ENCODE measurements around the gene LOXHD1.

The LOXHD1 gene

DNA sequence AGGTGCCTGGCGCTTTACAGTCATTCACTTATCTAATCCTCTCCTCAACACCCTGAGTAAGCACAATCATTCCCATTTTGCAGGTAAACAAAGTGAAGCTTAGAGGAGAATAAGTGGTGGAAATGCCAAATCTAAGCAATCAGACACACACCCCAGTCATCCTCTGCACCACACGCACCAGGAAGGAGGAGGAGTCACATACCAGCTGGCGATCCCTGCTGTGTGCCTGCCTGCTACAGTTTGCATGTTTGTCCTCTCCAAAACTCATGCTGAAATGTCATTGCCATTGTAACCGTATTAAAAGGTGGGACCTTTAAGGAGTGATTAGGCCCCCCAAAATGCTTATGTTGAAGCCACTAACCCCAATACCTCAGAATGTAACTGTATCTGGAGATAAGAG is 93.7 kb downstream of the LOXHD1 start:
- Mint-ChIP-seq H3K9me3 (no peaks in the 10 kb centered on the region), H3K27ac (no peak overlapping the region), H3K36me3 (ENCODE audit: low read depth) (no peaks in the 10 kb centered on the region), H3K4me1 (no peaks in the 10 kb centered on the region), H3K4me3 (no peak overlapping the region), H3K27me3 (peaks cover 3% of the 10 kb centered on the region)
- ATAC-seq (no peak), DNase-seq (no peak)

DNA sequence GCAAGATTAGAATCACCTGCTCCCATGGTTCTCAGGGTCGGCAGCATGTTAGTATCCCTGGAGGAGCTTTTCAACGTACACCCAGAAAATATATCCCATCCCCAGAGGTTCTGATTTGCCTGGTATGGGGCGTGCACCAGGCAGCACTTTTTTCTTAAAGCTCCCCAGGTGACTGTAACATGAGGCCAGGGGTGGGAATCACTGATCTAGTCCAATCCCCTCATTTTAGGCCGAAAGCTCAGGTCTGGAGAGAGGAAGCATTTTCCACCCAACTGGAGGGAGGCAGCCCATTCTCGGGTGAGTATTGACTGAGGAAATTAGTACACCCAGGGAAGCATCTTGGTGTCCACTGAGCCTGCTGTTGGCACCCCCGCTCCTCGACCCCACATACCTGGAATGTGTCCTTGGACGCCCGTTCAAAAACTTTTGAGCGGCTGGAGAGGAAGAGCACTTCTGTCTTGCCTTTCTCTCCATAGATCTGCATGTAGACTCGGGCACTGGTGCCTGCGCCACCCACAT is 94.3 kb downstream of the LOXHD1 start:
- Mint-ChIP-seq H3K27me3 (no peaks in the 10 kb centered on the region), H3K4me1 (no peaks in the 10 kb centered on the region), H3K36me3 (ENCODE audit: low read depth) (no peaks in the 10 kb centered on the region), H3K27ac (no peak overlapping the region), H3K4me3 (no peak overlapping the region), H3K9me3 (no peaks in the 10 kb centered on the region)
- no peak for DNase-seq
- no peak for ATAC-seq

DNA sequence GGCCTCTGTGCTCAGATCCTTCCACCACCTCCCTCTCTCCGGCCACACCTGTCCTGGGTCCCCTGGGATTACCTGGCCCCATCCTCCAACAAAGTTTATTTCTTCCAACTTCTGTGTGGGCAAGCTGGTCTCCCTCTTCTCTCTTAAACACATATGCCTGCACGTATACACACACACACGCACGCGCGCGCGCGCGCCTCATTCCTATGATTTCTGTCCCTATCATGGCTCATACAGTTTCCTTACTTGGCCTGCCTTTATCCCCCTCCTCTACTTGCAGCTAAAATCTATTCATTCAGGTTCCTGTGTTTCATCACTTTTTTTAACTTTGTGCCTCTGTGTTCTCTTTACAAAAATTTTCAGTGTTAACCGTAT is 96.4 kb downstream of the LOXHD1 start:
- no peak overlapping the region for H3K4me3 Mint-ChIP-seq
- H3K9me3 Mint-ChIP-seq = no peaks in the 10 kb centered on the region
- no peaks in the 10 kb centered on the region for H3K36me3 Mint-ChIP-seq (ENCODE audit: low read depth)
- H3K27ac Mint-ChIP-seq = no peak overlapping the region
- DNase-seq (no peak), ATAC-seq (no peak)
- H3K27me3 Mint-ChIP-seq = no peaks in the 10 kb centered on the region
- H3K4me1 Mint-ChIP-seq = no peaks in the 10 kb centered on the region

DNA sequence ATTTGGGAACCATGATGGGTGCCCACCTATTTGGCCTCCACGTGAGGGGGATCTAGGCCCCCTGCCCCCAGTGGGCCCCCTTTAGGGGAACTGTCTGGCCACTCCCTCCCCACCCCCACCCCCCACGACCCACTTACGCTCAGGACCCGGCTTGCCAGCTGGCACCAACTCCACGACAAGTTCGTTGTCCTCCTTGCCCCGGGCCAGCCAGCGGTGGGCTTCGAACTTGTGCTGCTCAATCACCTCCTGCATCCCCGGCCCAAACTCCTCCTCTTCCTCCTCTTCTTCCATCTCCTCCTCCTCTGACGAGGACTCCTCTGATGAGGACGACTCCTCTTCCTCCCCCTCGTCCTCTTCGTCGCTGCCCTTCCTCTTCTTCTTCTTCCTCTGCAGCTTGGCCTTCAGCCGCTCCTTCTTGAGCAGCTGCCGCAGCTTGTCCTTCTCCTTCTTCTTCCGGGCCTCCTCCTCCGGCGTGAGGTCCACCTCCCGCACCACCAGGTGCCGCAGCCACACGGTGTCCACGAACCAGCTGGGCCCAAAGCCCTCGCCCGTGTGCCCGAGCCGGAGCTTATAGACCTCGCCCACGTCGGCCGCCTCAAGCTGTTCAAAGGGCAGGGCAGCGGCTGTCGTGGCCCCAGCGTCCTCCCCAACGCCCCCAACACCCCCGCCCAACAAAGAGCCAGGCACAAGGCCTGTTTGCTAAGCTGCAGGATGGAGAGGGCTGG is 96.9 kb downstream of the LOXHD1 start:
- Mint-ChIP-seq H3K36me3 (ENCODE audit: low read depth) (no peaks in the 10 kb centered on the region), H3K9me3 (no peaks in the 10 kb centered on the region), H3K27ac (no peak overlapping the region), H3K4me3 (no peak overlapping the region), H3K4me1 (no peaks in the 10 kb centered on the region), H3K27me3 (no peaks in the 10 kb centered on the region)
- no peak for ATAC-seq
- no peak for DNase-seq

DNA sequence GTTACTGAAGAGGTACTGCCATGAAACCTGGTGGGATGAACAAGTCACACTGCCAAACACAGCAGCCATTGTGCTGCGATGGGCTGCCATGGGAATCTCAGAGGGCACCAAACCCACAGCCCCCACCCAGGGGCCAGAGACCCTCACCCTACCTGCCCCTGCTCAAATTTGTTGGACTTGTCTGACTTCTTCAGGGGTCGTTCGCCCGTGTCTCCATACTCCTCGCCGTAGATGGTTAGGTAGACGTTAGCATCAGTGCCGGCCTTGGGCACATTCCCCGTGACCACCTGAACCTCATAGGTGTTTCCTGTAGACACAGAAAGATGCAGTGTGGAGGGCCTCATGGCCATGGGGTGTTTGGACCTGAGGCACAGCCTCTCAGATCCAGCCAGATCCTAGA is 97.7 kb downstream of the LOXHD1 start:
- no peaks in the 10 kb centered on the region for H3K27me3 Mint-ChIP-seq
- DNase-seq (no peak), ATAC-seq (no peak)
- H3K36me3 Mint-ChIP-seq (ENCODE audit: low read depth) = no peaks in the 10 kb centered on the region
- H3K9me3 Mint-ChIP-seq = no peaks in the 10 kb centered on the region
- H3K27ac Mint-ChIP-seq = no peak overlapping the region
- no peak overlapping the region for H3K4me3 Mint-ChIP-seq
- no peaks in the 10 kb centered on the region for H3K4me1 Mint-ChIP-seq

DNA sequence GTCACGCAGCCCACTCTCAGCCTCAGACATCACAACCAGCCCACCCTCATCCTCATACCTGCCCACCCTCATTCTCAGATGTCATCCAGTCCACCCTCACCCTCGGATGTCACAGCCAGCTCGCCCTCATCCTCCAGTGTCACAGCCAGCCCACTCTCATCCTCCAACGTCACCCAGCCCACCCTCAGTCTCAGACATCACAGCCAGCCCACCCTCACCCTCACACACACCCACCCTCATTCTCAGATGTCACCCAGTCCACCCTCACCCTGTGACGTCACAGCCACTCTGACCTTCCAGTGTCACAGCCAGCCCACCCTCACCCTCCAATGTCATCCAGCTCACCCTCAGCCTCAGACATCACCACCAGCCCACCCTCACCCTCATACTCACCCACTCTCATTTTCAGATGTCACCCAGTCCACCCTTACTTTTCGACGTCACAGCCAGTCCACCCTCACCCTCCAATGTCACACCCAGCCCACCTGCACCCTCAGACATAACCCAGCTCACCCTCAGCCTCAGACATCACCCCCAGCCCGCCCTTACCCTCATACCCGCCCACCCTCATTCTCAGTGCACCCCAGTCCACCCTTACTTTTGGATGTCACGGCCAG is 100.3 kb downstream of the LOXHD1 start:
- Mint-ChIP-seq H3K4me1 (no peaks in the 10 kb centered on the region), H3K27ac (no peak overlapping the region), H3K27me3 (no peaks in the 10 kb centered on the region), H3K36me3 (ENCODE audit: low read depth) (no peaks in the 10 kb centered on the region), H3K9me3 (no peaks in the 10 kb centered on the region), H3K4me3 (no peak overlapping the region)
- no peak for DNase-seq
- ATAC-seq = no peak

DNA sequence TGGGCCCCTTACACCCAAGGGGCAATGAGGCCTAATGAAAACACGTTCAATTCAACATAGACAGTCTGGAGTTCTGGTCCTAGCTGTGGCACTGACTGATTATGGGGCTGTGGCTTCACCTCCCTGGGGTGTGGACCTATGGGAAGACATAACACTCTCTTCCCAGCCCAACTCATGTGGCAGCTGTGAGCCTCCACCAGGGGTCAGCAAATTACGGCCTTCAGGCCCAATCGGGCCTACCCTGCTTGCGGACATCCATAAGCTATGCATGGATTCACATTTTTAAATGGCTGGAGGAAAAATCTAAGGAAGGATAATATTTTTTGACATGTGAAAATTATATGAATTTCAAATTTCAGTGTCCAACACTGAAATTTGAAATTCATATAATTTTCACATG is 101.3 kb downstream of the LOXHD1 start:
- no peaks in the 10 kb centered on the region for H3K9me3 Mint-ChIP-seq
- DNase-seq = peak; percentile 4
- no peaks in the 10 kb centered on the region for H3K36me3 Mint-ChIP-seq (ENCODE audit: low read depth)
- peak; percentile 29 for ATAC-seq
- H3K27me3 Mint-ChIP-seq = no peaks in the 10 kb centered on the region
- H3K27ac Mint-ChIP-seq = no peak overlapping the region
- no peaks in the 10 kb centered on the region for H3K4me1 Mint-ChIP-seq
- no peak overlapping the region for H3K4me3 Mint-ChIP-seq

DNA sequence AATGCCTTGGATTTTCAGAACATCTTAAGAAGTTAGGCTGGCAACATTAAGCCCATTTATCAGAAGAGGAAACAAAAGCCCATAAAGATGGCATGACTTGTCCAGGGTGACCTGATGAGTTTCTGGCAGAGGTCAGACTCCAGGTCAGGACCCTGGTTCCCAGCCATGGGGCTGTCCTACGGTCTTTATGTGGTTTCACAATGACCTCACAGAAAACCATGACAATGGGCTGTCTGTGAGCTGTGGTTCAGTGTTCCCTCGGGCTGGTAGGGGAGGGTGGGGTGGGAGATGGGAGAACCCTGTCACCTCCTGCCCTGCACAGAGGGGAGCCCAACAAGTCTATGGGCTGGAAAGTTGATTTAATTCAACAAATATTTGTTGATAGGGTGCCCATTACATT is 101.8 kb downstream of the LOXHD1 start:
- Mint-ChIP-seq H3K27ac (no peak overlapping the region), H3K4me3 (no peak overlapping the region), H3K36me3 (ENCODE audit: low read depth) (no peaks in the 10 kb centered on the region), H3K9me3 (no peaks in the 10 kb centered on the region), H3K4me1 (no peaks in the 10 kb centered on the region), H3K27me3 (no peaks in the 10 kb centered on the region)
- ATAC-seq (peak; percentile 26), DNase-seq (no peak)

DNA sequence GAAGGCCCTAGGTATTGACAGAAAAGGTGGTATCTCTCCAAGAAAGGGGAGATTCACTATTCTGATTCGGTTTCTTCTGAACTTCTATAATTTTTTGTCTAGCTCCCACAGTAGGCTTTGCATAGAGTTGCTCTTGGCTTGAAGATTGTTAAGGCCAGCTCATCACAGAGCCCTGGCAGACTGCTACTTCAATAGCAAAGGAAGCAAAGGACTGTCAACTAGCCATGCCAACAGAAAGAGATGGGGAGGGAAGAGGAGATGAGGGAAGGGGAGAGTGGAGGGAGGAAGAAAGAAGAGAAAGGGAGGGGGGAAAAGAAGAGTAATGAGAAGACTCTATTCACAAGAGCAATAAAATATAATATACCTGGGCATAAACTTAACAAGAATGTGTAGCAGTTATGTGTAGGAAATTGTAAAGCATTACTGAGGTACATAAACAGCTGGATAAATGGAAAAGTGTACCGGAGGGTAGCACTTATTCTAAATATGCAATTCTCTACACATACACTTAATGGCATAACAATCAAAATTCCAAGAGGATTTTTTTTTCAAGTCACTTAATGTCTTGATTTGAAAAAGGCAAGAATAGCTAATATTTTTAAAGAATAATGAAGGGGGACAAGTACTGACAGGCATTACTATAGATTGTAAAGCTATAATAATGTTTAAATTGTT is 102.5 kb downstream of the LOXHD1 start:
- no peak overlapping the region for H3K4me3 Mint-ChIP-seq
- H3K27ac Mint-ChIP-seq = no peak overlapping the region
- DNase-seq (no peak), ATAC-seq (no peak)
- H3K27me3 Mint-ChIP-seq = no peaks in the 10 kb centered on the region
- no peaks in the 10 kb centered on the region for H3K36me3 Mint-ChIP-seq (ENCODE audit: low read depth)
- H3K9me3 Mint-ChIP-seq = no peaks in the 10 kb centered on the region
- no peaks in the 10 kb centered on the region for H3K4me1 Mint-ChIP-seq

DNA sequence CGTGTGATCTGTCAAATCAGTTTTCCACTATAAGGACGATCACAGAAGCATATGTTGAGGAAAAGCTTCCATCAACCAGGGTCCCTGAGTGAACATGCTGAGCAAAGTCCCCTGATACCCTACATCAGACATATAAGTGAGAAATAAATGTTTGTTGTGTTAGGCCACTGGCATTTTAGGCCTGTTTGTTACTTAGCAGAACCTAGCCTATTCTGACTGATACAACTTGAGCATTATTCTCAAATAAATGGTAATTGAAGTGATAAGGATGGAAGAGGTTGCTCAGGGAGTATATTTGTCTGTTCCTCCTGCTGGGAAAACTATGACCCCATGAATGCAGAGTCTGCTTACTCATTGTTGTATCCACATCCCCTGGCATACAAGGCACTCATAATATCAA is 106.4 kb downstream of the LOXHD1 start:
- ATAC-seq = no peak
- H3K4me3 Mint-ChIP-seq = no peak overlapping the region
- H3K36me3 Mint-ChIP-seq (ENCODE audit: low read depth) = no peaks in the 10 kb centered on the region
- no peak for DNase-seq
- no peak overlapping the region for H3K27ac Mint-ChIP-seq
- peaks cover 5% of the 10 kb centered on the region for H3K27me3 Mint-ChIP-seq
- peaks cover 4% of the 10 kb centered on the region for H3K9me3 Mint-ChIP-seq
- H3K4me1 Mint-ChIP-seq = no peaks in the 10 kb centered on the region

DNA sequence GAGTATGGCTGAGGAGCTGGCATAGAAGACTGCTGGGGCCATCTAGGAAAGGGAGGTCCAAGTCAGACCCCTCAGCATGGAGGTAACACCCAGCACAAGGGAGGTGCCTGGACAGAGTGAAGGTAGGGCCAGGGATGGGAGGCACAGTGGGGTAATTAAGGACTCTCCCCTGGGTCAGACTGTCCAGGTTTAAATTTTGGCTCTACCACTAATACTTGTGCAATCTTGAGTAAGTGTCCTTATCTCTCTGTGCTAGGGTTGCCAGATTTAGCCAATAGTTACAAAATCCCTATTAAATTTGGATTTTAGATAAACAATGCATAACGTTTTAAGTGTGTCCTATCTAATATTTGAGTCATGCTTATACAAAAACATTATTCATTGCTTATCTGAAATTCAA is 109.5 kb downstream of the LOXHD1 start:
- H3K27me3 Mint-ChIP-seq = peaks cover 5% of the 10 kb centered on the region
- no peak for ATAC-seq
- DNase-seq = no peak
- H3K4me3 Mint-ChIP-seq = no peak overlapping the region
- no peak overlapping the region for H3K27ac Mint-ChIP-seq
- no peaks in the 10 kb centered on the region for H3K4me1 Mint-ChIP-seq
- H3K36me3 Mint-ChIP-seq (ENCODE audit: low read depth) = no peaks in the 10 kb centered on the region
- H3K9me3 Mint-ChIP-seq = peaks cover 4% of the 10 kb centered on the region

DNA sequence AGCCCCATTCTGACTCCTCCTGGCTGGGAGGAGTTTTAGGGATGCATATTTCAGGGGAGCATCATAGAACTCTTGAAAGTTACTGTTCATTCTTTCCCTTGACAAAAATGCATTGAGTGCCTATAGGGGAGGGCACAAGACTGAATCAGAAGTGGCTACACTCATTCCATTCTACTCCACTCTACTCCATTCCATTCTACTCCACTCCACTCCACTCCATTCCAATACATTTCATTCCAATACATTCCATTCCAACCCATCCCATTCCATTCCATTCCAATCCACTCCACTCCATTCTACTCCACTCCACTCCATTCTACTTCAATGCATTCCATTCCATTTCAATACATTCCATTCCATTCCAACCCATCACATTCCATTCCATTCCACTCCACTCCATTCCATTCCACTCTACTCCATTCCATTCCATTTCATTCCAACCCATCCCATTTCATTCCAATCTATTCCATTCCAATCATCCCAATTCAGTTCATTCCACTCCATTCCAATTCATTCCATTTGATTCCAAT is 110.8 kb downstream of the LOXHD1 start:
- peaks cover 4% of the 10 kb centered on the region for H3K9me3 Mint-ChIP-seq
- ATAC-seq (no peak), DNase-seq (no peak)
- H3K36me3 Mint-ChIP-seq (ENCODE audit: low read depth) = no peaks in the 10 kb centered on the region
- peaks cover 5% of the 10 kb centered on the region for H3K27me3 Mint-ChIP-seq
- no peak overlapping the region for H3K27ac Mint-ChIP-seq
- no peak overlapping the region for H3K4me3 Mint-ChIP-seq
- peaks cover 2% of the 10 kb centered on the region for H3K4me1 Mint-ChIP-seq

DNA sequence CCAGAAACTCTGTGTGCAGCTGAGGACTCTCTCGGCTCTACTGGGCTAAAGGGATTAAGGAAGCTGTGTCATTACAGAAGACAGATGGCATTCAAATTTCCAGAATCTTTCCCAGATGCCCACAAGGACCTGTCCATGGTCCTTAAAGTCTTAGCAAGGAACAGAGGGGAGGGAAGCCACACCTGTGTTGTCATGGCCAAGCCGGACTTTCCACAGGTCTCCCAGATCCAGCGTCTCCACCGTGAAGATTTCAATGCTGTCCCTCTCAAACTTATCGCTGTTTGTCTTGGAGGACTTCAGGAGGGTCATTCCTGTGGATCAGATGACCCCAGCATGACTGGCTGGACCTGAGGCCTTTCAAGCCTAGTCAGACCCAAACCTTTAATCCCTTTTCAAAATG is 114.5 kb downstream of the LOXHD1 start:
- Mint-ChIP-seq H3K36me3 (ENCODE audit: low read depth) (no peaks in the 10 kb centered on the region), H3K27me3 (peaks cover 5% of the 10 kb centered on the region), H3K4me1 (peaks cover 2% of the 10 kb centered on the region), H3K9me3 (peaks cover 4% of the 10 kb centered on the region), H3K27ac (no peak overlapping the region), H3K4me3 (no peak overlapping the region)
- ATAC-seq (no peak), DNase-seq (no peak)

DNA sequence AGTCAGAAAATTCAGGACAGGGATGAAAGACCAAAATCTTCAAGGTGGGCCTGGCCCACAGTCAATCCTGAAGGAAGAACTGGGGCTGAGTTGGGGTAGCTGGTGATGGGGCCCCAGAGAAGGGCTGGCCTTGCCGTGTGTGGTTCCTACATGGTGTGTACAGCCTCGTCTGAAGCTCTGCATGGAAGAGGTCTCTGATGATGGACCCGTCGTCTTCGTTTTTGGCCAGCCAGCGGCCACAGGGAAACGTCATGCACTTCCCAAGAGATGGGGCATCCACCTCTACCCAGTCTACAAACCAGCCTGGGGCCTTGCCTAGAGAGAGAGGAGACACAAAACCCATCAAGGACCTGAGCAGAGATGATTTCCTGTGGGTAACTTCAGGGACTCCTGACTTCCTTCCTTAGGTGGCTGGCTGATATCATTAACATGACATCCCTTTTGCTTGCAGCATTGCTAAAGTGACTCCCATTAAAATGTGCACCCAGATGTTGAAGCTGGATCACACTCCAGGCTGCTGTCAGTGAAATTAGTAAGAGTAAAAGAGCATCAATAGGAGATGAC is 115.3 kb downstream of the LOXHD1 start:
- H3K36me3 Mint-ChIP-seq (ENCODE audit: low read depth) = no peaks in the 10 kb centered on the region
- H3K9me3 Mint-ChIP-seq = peaks cover 4% of the 10 kb centered on the region
- H3K27ac Mint-ChIP-seq = no peak overlapping the region
- peaks cover 2% of the 10 kb centered on the region for H3K27me3 Mint-ChIP-seq
- ATAC-seq = no peak
- DNase-seq = no peak
- no peak overlapping the region for H3K4me3 Mint-ChIP-seq
- peaks cover 2% of the 10 kb centered on the region for H3K4me1 Mint-ChIP-seq

DNA sequence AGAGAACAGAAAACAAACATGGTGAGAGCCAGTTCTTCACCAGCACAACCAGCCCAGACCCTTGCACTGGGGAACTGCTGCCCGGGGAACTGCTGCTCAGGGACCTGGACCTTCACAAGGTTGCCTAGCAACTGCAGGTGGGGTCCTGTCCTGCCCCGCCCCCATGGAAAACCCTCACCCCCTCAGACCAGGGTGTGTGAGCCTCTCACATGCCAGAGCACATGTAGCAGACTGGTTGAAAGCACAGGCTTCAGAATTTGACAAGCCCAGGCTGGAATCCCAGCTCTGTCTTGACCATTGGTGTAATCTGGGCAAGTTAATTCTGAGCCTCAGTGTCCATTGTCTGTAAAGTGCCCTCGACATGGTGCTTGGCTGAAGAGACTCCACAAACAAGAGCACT is 118.6 kb downstream of the LOXHD1 start:
- ATAC-seq = no peak
- Mint-ChIP-seq H3K4me1 (peaks cover 2% of the 10 kb centered on the region), H3K4me3 (no peak overlapping the region), H3K9me3 (no peaks in the 10 kb centered on the region), H3K36me3 (ENCODE audit: low read depth) (no peaks in the 10 kb centered on the region), H3K27ac (no peak overlapping the region), H3K27me3 (no peaks in the 10 kb centered on the region)
- DNase-seq = no peak

All from activated naive CD8-positive, alpha-beta T cell treated with anti-CD3 and anti-CD28 coated beads, Interleukin-2, amount 50 U/mL, for 24 hours (primary cell).